SK-N-SH (cell line): Measurements from ENCODE around the gene ATXN7. TPM values are rescaled to one million over a fixed set of nuclear protein-coding genes. Genes with fewer than 3 reads are reported as not detected.
A peak's percentile ranks its signal among the peaks of the same experiment; 100 is the strongest.

ENCODE experiments used
- CTCF ChIA-PET: fragments of 300-600, 350-600 bp; formaldehyde crosslinking; extraction: SDS; loops from one replicate; lab custom pipeline; 2021; lab: Yijun Ruan, JAX
- POLR2A ChIA-PET: fragments of 350-600 bp; sonication (Branson Sonifier 250); formaldehyde crosslinking; extraction: SDS; loops from one replicate; lab custom pipeline; 2020; ENCODE audit warnings: antibody characterized with exemption, inconsistent platforms; lab: Yijun Ruan, JAX
- DNase-seq: peaks from one replicate; pipeline ENCODE4 v3.0.0; 2012
- H2AFZ ChIP-seq: fragments of 200-600 bp; sonication (generic); 2 replicates; pipeline ENCODE4 v1.8.1; 2016; ENCODE audit warnings: antibody characterized with exemption, mild to moderate bottlenecking, low read depth
- H3F3A ChIP-seq: fragments of 200-600 bp; sonication (generic); replicated peaks from 2 replicates; pipeline ENCODE3; 2016; ENCODE audit warnings: antibody characterized with exemption, mild to moderate bottlenecking; ENCODE audit not compliant: insufficient read depth
- H3K27ac ChIP-seq, 2 experiments: fragments of 200-500 bp in 1 of 2; fragments of 200-600 bp in 1 of 2; sonication (Bioruptor generic) in 1 of 2; sonication (generic), shearing (Covaris generic) in 1 of 2; 2 replicates each; pipeline versions ENCODE4 v1.5.1 to v1.6.1; 2014 to 2016; ENCODE audit warnings: low read depth in 2 of 2, inconsistent platforms in 1 of 2, low read length in 1 of 2, mild to moderate bottlenecking in 1 of 2, mixed read lengths in 1 of 2
- H3K27me3 ChIP-seq: fragments of 200-600 bp; sonication (generic), shearing (Covaris generic); 2 replicates; pipeline ENCODE4 v1.6.1; 2016; ENCODE audit warnings: mixed run types; ENCODE audit not compliant: insufficient read depth
- H3K36me3 ChIP-seq, 2 experiments: fragments of 200-500 bp in 1 of 2; fragments of 200-600 bp in 1 of 2; sonication (Bioruptor generic) in 1 of 2; sonication (generic) in 1 of 2; replicated peaks in 1 of 2; 2 replicates each; pipeline versions ENCODE3 to v1.5.1; 2014 to 2016; ENCODE audit warnings: low read length in 1 of 2, mild to moderate bottlenecking in 1 of 2; ENCODE audit not compliant: insufficient read depth in 2 of 2, control insufficient read depth in 1 of 2
- H3K4me1 ChIP-seq, 2 experiments: fragments of 200-500 bp in 1 of 2; fragments of 200-600 bp in 1 of 2; sonication (Bioruptor generic) in 1 of 2; sonication (generic), shearing (Covaris generic) in 1 of 2; 2 replicates each; pipeline versions ENCODE4 v1.5.1 to v1.6.1; 2014 to 2016; ENCODE audit warnings: low read depth in 1 of 2, low read length in 1 of 2, mixed run types in 1 of 2; ENCODE audit not compliant: insufficient read depth in 2 of 2, control insufficient read depth in 1 of 2
- H3K4me2 ChIP-seq: fragments of 200-600 bp; sonication (generic), shearing (Covaris generic); 2 replicates; pipeline ENCODE4 v1.6.1; 2017; ENCODE audit warnings: mixed run types
- H3K4me3 ChIP-seq, 2 experiments: fragments of 200-500 bp in 1 of 2; fragments of 200-600 bp in 1 of 2; sonication (Bioruptor generic) in 1 of 2; sonication (generic), shearing (Covaris generic) in 1 of 2; 2 replicates each; pipeline versions ENCODE4 v1.5.1 to v1.8.1; 2014 to 2016; ENCODE audit warnings: low read depth in 2 of 2, inconsistent platforms in 1 of 2, low read length in 1 of 2, mild to moderate bottlenecking in 1 of 2, mixed read lengths in 1 of 2, moderate library complexity in 1 of 2
- H3K79me2 ChIP-seq: fragments of 200-600 bp; sonication (generic); 2 replicates; pipeline ENCODE4 v1.8.1; 2017; ENCODE audit warnings: mild to moderate bottlenecking; ENCODE audit not compliant: insufficient read depth
- H3K9ac ChIP-seq: fragments of 200-600 bp; sonication (generic); 2 replicates; pipeline ENCODE4 v1.6.1; 2017; ENCODE audit warnings: mixed run types
- H3K9me2 ChIP-seq: fragments of 200-600 bp; sonication (generic); 2 replicates; pipeline ENCODE4 v1.6.1; 2017; ENCODE audit warnings: mixed run types
- H3K9me3 ChIP-seq: fragments of 200-600 bp; sonication (generic); 2 replicates; pipeline ENCODE4 v1.6.1; 2017; ENCODE audit warnings: mixed run types, mild to moderate bottlenecking, moderate library complexity
- H4K20me1 ChIP-seq: fragments of 200-600 bp; sonication (generic); 2 replicates; pipeline ENCODE4 v1.6.1; 2017; ENCODE audit warnings: mild to moderate bottlenecking, mixed run types; ENCODE audit not compliant: insufficient read depth
- CHD2 ChIP-seq: fragments of 150-350 bp; IDR thresholded peaks from 2 replicates; pipeline ENCODE4 v1.6.1; 2018; ENCODE audit warnings: low read length; ENCODE audit not compliant: partially characterized antibody
- EZH2phosphoT487 ChIP-seq: fragments of 200-600 bp; sonication (generic); IDR thresholded peaks from 2 replicates; pipeline ENCODE4 v1.6.1; 2017; ENCODE audit warnings: low read depth, mixed run types, mild to moderate bottlenecking, antibody characterized with exemption, moderate library complexity, borderline replicate concordance
- FOSL2 ChIP-seq: IDR thresholded peaks from 2 replicates; pipeline ENCODE4 v1.4.0; 2012; ENCODE audit warnings: low read depth, mild to moderate bottlenecking, moderate library complexity, borderline replicate concordance
- FOXM1 ChIP-seq: IDR thresholded peaks from 2 replicates; pipeline ENCODE4 v1.4.0; 2012; ENCODE audit warnings: low read depth, mild to moderate bottlenecking
- GABPA ChIP-seq: IDR thresholded peaks from 2 replicates; pipeline ENCODE4 v1.4.0; 2012; ENCODE audit warnings: low read depth, mild to moderate bottlenecking
- JUND ChIP-seq: IDR thresholded peaks from 2 replicates; pipeline ENCODE4 v1.4.0; 2012
- MAX ChIP-seq: IDR thresholded peaks from 2 replicates; pipeline ENCODE4 v1.4.0; 2012; ENCODE audit warnings: low read depth
- MXI1 ChIP-seq: IDR thresholded peaks from 2 replicates; pipeline ENCODE4 v1.6.1; 2012; ENCODE audit warnings: mild to moderate bottlenecking, low read depth, low read length, improper control_type of control experiment
- NFIC ChIP-seq: IDR thresholded peaks from 2 replicates; pipeline ENCODE4 v1.4.0; 2012; ENCODE audit warnings: borderline replicate concordance
- POLR2AphosphoS5 ChIP-seq: IDR thresholded peaks from 2 replicates; pipeline ENCODE4 v1.6.1; 2012; ENCODE audit warnings: low read depth, low read length
- RAD21 ChIP-seq: IDR thresholded peaks from 2 replicates; pipeline ENCODE4 v1.6.1; 2012; ENCODE audit warnings: mild to moderate bottlenecking, low read length
- RXRA ChIP-seq: IDR thresholded peaks from 2 replicates; pipeline ENCODE4 v1.4.0; 2012; ENCODE audit warnings: low read depth, mild to moderate bottlenecking, borderline replicate concordance
- SIN3A ChIP-seq: IDR thresholded peaks from 2 replicates; pipeline ENCODE4 v1.6.1; 2012; ENCODE audit warnings: low read depth, mild to moderate bottlenecking, low read length, moderate library complexity, borderline replicate concordance
- SMC3 ChIP-seq: IDR thresholded peaks from 2 replicates; pipeline ENCODE4 v1.6.1; 2012; ENCODE audit warnings: low read depth, low read length, improper control_type of control experiment
- TCF12 ChIP-seq: IDR thresholded peaks from 2 replicates; pipeline ENCODE4 v1.4.0; 2012
- WGBS: methylation state at CpG from one replicate; pipeline ENCODE4 v1.1.6; 2017; ENCODE audit warnings: low lambda C conversion rate; 5-methylcytosine and 5-hydroxymethylcytosine counted together
- polyA plus RNA-seq, 3 experiments: library from polyadenylated mRNA; depleted of rRNA; stranded (reverse); fragments of >200 nt; gene quantifications; 2 replicates each; pipeline ENCODE4 v1.2.3, GENCODE V29; 2012
- TF ChIP-seq, protein P1 (sequence below): IDR thresholded peaks from 2 replicates; pipeline ENCODE4; 2012
- TF ChIP-seq, protein P2 (sequence below): fragments of 200-600 bp; sonication (generic); IDR thresholded peaks from 2 replicates; pipeline ENCODE4 v1.6.1; 2017; ENCODE audit warnings: antibody characterized with exemption, mild to moderate bottlenecking, moderate library complexity

The ATXN7 gene
- polyA plus RNA-seq, 1 of the 3 experiments (the other 2 are of a cell fraction) = 6.2 TPM

GRCh38 chr3:64023187-64023860, 159.7 kb downstream of the ATXN7 start, which contains the start of gene PSMD6 (continued):
- TF ChIP-seq FOSL2 (no peak), GABPA (peak; percentile 96), JUND (no peak), SIN3A (peak; percentile 84), FOXM1 (no peak), POLR2AphosphoS5 (peak; percentile 74), EZH2phosphoT487 (no peak), RXRA (no peak), SMC3 (peak; percentile 58), MAX (peak; percentile 77; the same call in 1 of the 2 replicates), MXI1 (peak; percentile 73; the same call in 1 of the 2 replicates)
- TF ChIP-seq, protein P1, sequence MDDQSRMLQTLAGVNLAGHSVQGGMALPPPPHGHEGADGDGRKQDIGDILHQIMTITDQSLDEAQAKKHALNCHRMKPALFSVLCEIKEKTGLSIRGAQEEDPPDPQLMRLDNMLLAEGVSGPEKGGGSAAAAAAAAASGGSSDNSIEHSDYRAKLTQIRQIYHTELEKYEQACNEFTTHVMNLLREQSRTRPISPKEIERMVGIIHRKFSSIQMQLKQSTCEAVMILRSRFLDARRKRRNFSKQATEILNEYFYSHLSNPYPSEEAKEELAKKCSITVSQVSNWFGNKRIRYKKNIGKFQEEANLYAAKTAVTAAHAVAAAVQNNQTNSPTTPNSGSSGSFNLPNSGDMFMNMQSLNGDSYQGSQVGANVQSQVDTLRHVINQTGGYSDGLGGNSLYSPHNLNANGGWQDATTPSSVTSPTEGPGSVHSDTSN = 0 out of 2 replicates have a peak, but pooled peaks have one; percentile 16

DNA sequence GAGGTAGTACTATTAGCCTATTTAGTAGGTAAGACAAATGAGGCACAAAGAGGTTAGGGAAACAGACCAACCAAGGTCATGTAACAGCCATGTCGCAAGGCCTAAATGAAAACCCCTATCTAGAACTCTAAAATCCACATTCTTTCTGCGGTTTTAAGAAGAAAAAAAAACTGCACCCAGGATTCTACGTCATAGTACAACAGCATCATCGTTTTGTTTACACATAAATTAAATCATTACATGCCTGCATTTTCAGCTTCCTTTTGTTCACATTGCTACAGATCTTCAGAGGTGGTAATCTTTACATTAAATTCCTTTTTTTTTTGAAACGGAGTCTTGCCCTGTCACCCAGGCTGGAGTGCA, 160.2 kb downstream of the ATXN7 start:
- no peak for TF ChIP-seq RXRA
- TF ChIP-seq, all 33 proteins: peak for 0
- WGBS = 39% methylated on average over 5 of the region's 5 CpGs
- Histone ChIP-seq H3F3A (peaks cover 18% of the 10 kb centered on the region), H3K27me3 (no peaks in the 10 kb centered on the region), H3K27ac (peak overlapping the region in 1 of 2 experiments; percentile 47; a peak in 2 of 4 replicates), H3K4me3 (no peak overlapping the region; a peak in 1 of 4 replicates), H3K9me2 (no peaks in the 10 kb centered on the region), H2AFZ (peak overlapping the region; percentile 93), H3K4me2 (peak overlapping the region; percentile 89; the same call in 1 of the 2 replicates), H3K79me2 (peaks cover 45% of the 10 kb centered on the region), H4K20me1 (peaks cover 20% of the 10 kb centered on the region; the same call in 1 of the 2 replicates), H3K9me3 (no peaks in the 10 kb centered on the region), H3K4me1 (peaks cover 5 to 28% of the 10 kb centered on the region in 2 experiments; a peak in 2 of 4 replicates), H3K36me3 (peaks cover 25 to 30% of the 10 kb centered on the region in 2 experiments), H3K9ac (peak overlapping the region; percentile 96; the same call in 1 of the 2 replicates)
- CTCF ChIA-PET = interaction anchor here (0.6 to 4.4 kb wide), 50 partner anchors 10 to 1141 kb away, joined by 3 to 53 read pairs (median 5); partner anchors contain the start of genes PRICKLE2 and SCAANT1
- no peak for DNase-seq
- POLR2A ChIA-PET = interaction anchor here (0.6 kb wide), 1 partner anchor 1230 kb away, joined by 4 read pairs; no protein-coding TSS in a partner anchor

DNA sequence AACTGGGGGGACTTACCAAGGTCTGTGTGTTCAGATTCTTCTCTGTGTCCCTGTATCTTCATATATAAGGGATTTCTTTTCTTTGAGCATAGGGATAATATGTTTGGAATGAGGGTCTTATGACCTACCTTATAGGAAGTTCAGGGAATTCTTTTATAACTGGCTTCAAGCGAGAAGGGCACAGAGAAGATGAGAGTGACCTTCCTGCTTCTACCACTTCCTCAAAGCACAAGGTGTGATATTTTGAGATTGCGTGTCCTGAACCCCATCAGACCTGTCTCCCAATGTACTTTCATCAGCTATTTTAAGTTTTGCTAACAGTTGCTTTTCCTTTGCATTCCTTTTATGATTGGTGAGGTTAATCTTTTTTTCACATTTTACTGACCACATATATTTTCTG, 162.7 kb downstream of the ATXN7 start:
- H3K4me2 ChIP-seq = no peak overlapping the region
- POLR2A ChIA-PET = no interaction called here
- H3K9ac ChIP-seq = no peak overlapping the region
- H3K79me2 ChIP-seq = peaks cover 20% of the 10 kb centered on the region
- H4K20me1 ChIP-seq = peaks cover 11% of the 10 kb centered on the region; the same call in 1 of the 2 replicates
- H3K4me3 ChIP-seq = no peak overlapping the region
- peaks cover 0 to 8% of the 10 kb centered on the region in 2 experiments for H3K36me3 ChIP-seq
- CTCF ChIA-PET = interaction anchor here (2.7 to 7.9 kb wide), 2 partner anchors 374 to 458 kb away, joined by 27 to 54 read pairs; no protein-coding TSS in a partner anchor
- no peak for DNase-seq
- no peak overlapping the region for H3K27ac ChIP-seq
- WGBS = 88% methylated on average over 2 of the region's 2 CpGs
- H2AFZ ChIP-seq = no peak overlapping the region
- H3K9me2 ChIP-seq = no peaks in the 10 kb centered on the region
- peaks cover 5% of the 10 kb centered on the region for H3F3A ChIP-seq
- H3K4me1 ChIP-seq = peaks cover 0 to 28% of the 10 kb centered on the region in 2 experiments; a peak in 2 of 4 replicates
- no peaks in the 10 kb centered on the region for H3K27me3 ChIP-seq
- no peaks in the 10 kb centered on the region for H3K9me3 ChIP-seq
- TF ChIP-seq CHD2 (no peak), FOSL2 (no peak), MAX (no peak), TCF12 (no peak), RAD21 (no peak), SMC3 (no peak), NFIC (no peak)
- TF ChIP-seq, protein P2, sequence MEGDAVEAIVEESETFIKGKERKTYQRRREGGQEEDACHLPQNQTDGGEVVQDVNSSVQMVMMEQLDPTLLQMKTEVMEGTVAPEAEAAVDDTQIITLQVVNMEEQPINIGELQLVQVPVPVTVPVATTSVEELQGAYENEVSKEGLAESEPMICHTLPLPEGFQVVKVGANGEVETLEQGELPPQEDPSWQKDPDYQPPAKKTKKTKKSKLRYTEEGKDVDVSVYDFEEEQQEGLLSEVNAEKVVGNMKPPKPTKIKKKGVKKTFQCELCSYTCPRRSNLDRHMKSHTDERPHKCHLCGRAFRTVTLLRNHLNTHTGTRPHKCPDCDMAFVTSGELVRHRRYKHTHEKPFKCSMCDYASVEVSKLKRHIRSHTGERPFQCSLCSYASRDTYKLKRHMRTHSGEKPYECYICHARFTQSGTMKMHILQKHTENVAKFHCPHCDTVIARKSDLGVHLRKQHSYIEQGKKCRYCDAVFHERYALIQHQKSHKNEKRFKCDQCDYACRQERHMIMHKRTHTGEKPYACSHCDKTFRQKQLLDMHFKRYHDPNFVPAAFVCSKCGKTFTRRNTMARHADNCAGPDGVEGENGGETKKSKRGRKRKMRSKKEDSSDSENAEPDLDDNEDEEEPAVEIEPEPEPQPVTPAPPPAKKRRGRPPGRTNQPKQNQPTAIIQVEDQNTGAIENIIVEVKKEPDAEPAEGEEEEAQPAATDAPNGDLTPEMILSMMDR = no peak
- TF ChIP-seq, protein P1 = no peak
